Stimulated activated CD8-positive, alpha-beta memory T cell treated with anti-CD3 and anti-CD28 coated beads, Interleukin-12 subunit alpha, Interleukin-12 subunit beta, amount 100 ng/mL, for 4 hours (primary cell): ENCODE measurements around the gene CCNI.
A peak's percentile ranks its signal among the peaks of the same experiment; 100 is the strongest.
"Not testable (repeated sequence)": the region's sequence is repeated elsewhere in the genome, so short reads cannot be mapped to it uniquely, and the experiment has no call there.

Experiments used
- DNase-seq: peaks from one replicate; pipeline ENCODE4 v3.0.0-alpha.2; 2020; ENCODE audit warnings: low read depth

The CCNI gene

DNA sequence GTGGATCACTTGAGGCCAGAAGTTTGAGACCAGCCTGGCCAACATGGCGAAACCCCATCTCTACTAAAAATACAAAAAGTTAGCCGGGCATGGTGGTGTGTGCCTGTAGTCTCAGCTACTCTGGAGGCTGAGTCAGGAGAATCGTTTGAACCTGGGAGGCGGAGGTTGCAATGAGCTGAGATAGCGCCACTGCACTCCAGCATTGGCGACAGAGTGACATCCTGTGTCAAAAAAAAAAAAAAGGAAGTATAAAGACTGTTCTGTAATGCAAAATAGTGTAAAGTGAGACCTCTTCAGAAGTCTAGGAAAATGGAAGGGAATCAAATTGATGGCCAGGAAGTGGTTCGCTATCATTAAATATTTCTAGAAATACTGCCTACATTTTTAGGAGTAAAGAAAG is 5.0 kb upstream of the CCNI start:
- DNase-seq: not testable (repeated sequence)

GRCh38 chr4:77079281-77079680 is 3.5 kb upstream of the CCNI start:
- no peak for DNase-seq

GRCh38 chr4:77078401-77078800 is 2.6 kb upstream of the CCNI start:
- DNase-seq: no peak

DNA sequence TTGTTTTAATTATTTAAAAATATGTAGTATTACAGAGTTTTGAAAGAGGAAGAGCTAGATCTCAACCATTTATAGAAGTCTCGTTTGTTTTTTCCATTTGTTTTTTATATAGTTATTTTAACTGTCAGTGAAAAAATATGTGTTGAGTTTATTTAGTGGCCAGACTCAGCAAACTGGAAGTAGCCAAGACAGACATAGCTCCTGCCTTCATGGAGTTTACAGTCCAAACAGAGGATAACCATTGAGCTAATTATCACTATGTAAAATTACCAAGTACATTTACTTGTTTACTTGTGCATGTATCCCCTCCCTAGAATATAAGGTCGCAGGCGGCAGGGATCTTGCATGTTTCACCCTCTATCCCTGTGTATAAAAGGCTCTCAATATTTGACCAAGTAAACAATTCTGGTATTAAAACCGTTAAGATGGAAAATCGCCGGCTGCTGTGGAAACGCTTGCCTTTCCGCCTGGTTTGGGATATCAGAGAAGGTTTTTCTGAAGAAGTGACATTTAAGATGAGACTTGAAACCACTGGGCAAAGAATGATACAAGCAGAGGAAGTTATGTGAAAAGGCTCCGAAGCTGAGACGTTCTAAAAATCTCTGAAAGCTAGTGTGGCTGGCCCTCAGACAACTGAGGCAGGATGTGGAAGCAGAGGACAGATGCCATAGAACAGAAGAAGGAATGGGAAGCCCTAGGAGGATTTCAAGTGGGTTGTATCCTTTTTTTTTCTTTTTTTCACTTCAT is 1.3 kb upstream of the CCNI start:
- DNase-seq: no peak

DNA sequence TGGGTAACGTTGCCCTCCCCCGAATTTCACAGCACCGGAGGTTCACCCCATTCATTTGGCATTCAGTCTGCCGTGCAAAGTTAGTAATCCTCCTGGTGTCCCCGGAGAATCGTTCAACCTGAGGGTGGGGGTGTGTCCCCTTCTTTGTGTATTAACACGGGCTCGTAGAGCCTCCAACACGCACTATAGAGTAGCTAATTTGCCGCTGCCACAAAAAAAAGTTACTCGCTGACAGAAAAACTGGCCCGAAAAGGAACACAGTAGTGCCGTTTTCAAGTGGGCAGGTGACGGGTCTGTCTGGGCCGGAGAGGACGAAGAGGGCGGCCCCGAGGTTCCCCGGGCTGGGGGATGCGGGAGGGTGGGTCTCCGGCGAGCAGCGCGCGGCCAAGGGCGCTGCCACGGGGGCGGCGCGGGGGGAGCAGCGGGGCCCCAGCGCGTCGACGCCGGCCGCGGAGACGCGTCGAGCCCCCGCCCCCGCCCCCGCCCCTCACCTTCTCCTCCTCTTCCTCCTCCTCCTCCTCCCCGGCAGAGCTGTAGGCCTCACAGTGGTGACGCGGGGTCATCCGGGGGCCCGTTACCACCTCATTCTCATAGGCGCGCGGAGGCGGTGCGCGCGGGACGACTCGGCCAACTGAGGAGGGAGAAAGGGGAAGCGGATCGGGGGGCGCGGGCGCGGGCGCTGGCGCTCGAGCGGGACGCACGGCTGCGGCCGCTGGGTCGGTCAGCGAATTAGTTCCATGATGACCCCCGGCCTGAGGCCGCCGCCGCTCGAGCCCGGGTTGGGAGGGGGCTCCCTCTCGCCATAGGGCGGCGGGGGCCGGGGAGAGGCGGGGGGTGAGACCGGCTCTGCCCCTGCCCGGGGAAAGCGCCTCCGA is 571 bp downstream of the CCNI start:
- DNase-seq: peak; percentile 68

GRCh38 chr4:77074381-77074831 is 1.4 kb downstream of the CCNI start:
- no peak for DNase-seq

GRCh38 chr4:77073981-77074380 is 1.8 kb downstream of the CCNI start:
- no peak for DNase-seq

- no peak for DNase-seq
Observed at GRCh38 chr4:77073106-77073809, 2.5 kb downstream of the CCNI start.

GRCh38 chr4:77072195-77072753 is 3.5 kb downstream of the CCNI start:
- DNase-seq: no peak

- DNase-seq: not testable (repeated sequence)
Observed at GRCh38 chr4:77069514-77069913, 6.3 kb downstream of the CCNI start.

GRCh38 chr4:77065382-77065781 is 10.4 kb downstream of the CCNI start:
- no peak for DNase-seq

- no peak for DNase-seq
Observed at GRCh38 chr4:77062856-77063255, 12.9 kb downstream of the CCNI start.

DNA sequence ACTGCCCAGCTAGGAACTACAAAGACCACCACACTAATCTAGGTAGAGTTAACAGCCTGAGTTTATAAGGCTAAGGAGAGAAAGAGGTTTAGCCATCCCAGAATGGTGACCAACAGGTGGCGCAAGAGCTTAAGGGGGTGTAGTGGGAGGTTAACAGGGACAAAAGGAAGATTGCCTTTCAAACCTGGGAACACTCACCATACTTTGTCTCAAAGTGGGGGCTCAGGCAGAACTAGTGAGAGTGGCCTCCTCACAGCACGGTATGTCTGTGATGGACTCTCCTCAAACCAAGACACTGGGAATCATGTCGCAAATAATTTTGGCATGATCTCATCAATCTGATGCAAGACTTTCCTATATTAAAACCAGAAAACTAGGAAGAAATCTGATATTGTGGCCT is 23.4 kb downstream of the CCNI start:
- DNase-seq: peak; percentile 26

GRCh38 chr4:77050962-77051361 is 24.8 kb downstream of the CCNI start:
- no peak for DNase-seq

- no peak for DNase-seq
Observed at GRCh38 chr4:77047037-77047436, 28.8 kb downstream of the CCNI start.

- no peak for DNase-seq
Observed at GRCh38 chr4:77045490-77045889, 30.3 kb downstream of the CCNI start.

GRCh38 chr4:77044461-77045150 is 31.2 kb downstream of the CCNI start:
- DNase-seq: no peak

GRCh38 chr4:77043507-77044136 is 32.2 kb downstream of the CCNI start:
- DNase-seq: no peak

DNA sequence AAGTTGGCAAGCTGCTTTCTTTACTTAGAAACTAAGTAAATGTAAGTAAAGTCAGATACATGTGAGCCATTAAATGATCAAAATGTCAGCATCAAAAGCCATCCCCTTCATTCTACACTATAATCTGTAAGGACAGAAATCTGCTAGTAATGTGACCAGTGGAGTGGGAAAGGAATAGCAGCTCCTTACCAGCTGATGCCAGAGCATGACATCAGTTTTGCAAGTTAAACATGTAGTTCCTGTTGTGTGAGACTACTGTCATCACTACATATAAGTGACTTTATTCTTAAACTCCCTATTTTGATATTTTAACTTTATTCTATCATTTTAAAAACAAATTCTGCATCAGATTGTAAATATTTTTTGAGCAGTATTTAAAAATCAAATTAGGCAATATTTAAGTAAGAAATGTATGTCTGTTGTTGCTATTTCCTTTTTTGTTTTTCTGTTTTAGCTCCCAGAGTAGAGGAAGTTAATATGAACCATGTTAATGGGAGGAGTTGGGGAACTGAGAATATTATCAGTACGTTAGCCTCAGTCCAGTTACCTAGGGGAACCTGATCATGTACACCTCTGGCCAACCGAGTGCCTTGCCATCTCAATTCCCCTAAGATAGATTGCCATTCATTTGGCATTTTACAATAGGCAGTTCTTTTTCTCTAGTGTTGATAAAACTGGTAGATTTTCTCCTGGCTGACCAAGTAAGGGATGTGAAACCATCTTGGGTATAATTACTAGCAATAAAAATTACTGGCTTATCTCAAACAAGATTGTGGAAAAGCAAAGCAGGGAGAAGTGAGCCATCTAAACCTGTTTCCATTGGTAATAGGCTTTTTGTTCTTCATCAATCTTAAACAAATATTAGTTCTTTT is 34.7 kb downstream of the CCNI start:
- DNase-seq: no peak

DNA sequence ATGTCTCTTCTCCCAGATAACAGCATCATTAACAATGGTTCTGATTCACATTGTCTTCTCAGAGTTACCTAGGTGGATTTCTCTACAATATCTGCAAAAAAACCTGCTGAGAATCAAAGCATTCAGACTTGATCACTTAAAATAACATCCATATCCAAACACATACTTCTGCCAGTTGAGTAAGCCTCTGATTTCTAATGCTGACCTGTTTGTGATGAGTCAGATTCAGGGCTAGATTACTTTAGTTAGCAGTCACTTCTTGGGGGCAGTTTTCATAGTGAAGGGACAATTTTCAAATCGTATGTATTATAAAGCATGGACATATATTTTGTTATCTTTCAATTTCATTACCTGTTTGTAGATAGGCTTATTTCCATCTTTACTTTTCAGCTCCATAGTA is 35.5 kb downstream of the CCNI start:
- no peak for DNase-seq
